ENCODE data around the gene ENTPD8. TPM values are rescaled to one million over a fixed set of nuclear protein-coding genes. Genes with fewer than 3 reads are reported as not detected.
"Not testable (repeated sequence)": the region's sequence is repeated elsewhere in the genome, so short reads cannot be mapped to it uniquely, and the experiment has no call there.

ENTPD8 gene
- total and polyA plus RNA-seq, 8 donors = 0.98 to 4.7 (median 2.0) TPM

DNA sequence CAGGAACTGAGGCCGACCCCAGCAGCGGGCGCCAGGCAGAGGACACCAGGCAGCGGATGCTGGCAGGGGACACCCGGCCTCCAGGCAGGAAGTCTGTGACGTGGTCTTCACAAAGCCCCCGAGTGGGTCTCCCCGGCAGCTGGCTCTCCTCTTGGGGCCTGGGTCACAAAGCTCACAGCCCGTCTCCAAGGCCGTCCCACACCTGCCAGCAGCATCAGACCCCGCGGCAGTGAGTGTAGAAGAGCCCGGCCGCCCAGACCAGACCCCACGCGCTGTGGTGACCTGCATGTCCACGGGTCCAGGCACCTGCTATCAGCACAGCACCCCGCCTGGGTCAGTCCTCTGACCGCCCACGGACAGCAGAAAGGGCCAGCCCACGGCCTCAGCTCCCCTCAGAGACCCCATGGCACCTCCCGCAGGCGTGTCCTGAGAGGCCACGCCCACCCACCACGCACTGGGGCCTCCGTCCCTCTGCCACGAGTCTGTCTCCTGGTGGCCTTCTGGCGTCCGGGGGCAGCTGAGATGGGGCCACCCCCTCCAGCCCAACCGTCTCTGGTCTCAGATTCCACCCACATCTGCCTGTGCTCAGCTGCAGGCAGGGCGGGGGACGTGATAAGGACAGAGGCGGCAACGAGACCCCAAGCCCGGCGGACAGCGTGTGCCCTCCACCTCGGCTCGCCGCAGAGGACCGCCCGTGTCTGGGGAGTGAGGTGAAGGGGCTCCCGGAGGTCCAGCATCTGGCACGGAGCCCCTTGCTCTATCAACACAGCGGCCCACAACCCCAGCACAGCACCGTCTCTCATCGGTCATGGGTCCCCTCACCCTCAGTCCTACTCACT is 52.3 kb downstream of the ENTPD8 start:
- Histone ChIP-seq H3K36me3 (no peaks in the 10 kb centered on the region), H3K4me1 (no peaks in the 10 kb centered on the region), H3K27me3 (no peaks in the 10 kb centered on the region), H3K9me3 (no peaks in the 10 kb centered on the region), H3K4me3 (no peak overlapping the region), H3K27ac (no peak overlapping the region)
- TF ChIP-seq, protein P1, sequence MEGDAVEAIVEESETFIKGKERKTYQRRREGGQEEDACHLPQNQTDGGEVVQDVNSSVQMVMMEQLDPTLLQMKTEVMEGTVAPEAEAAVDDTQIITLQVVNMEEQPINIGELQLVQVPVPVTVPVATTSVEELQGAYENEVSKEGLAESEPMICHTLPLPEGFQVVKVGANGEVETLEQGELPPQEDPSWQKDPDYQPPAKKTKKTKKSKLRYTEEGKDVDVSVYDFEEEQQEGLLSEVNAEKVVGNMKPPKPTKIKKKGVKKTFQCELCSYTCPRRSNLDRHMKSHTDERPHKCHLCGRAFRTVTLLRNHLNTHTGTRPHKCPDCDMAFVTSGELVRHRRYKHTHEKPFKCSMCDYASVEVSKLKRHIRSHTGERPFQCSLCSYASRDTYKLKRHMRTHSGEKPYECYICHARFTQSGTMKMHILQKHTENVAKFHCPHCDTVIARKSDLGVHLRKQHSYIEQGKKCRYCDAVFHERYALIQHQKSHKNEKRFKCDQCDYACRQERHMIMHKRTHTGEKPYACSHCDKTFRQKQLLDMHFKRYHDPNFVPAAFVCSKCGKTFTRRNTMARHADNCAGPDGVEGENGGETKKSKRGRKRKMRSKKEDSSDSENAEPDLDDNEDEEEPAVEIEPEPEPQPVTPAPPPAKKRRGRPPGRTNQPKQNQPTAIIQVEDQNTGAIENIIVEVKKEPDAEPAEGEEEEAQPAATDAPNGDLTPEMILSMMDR (IDR thresholded peaks at IDR 0.05) = no peak
- no peak for FAIRE-seq
- WGBS, 2 donors = 91 to 93% methylated on average over 46 to 47 of the region's 47 CpGs
- no peak for ATAC-seq
- intact Hi-C loops (cut with DNase I) = no loop called here
- DNase-seq = peak in 1 of 6 donors; percentile 76

DNA sequence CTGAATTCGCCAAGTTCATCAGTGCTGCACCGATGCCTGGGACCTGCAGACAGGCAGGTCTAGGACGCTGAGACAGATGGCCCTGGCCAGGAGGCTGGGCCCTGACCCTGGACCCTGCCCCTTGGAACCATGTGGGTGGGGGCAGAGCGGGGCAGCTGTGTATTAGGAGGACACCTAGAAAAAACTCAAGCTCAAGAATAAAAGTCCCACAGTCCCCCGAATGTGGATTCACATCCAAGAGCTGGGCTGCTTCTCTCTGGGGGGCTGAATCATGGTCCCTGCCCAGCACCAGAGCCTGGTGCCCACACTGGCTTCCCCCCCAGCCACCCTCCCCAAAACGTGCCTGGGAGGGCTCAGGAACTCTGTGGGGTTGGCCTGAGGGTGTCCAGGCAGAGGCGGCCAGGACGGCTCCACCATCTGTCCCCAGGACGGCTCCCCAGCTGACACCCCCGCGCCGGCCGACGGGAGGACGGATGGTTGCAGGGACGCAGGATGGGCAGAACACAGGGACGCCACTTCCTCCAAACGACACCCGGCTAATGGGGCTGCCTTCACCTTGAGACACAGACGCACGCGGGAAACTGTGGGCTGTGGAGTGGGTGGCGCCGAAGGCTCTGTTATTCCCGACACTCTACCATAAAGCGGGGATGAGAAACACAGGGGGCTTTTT is 53.1 kb downstream of the ENTPD8 start:
- TF ChIP-seq, protein P1 (IDR thresholded peaks at IDR 0.05) = no peak
- ATAC-seq (no peak), DNase-seq (peak in 1 of 6 donors; percentile 59), FAIRE-seq (no peak)
- no peaks in the 10 kb centered on the region for H3K4me1 ChIP-seq
- H3K36me3 ChIP-seq = no peaks in the 10 kb centered on the region
- H3K9me3 ChIP-seq = no peaks in the 10 kb centered on the region
- WGBS, 2 donors = 88 to 89% methylated on average over 26 of the region's 26 CpGs
- no peak overlapping the region for H3K4me3 ChIP-seq
- no peak overlapping the region for H3K27ac ChIP-seq
- intact Hi-C loops (cut with DNase I) = no loop called here
- no peaks in the 10 kb centered on the region for H3K27me3 ChIP-seq

DNA sequence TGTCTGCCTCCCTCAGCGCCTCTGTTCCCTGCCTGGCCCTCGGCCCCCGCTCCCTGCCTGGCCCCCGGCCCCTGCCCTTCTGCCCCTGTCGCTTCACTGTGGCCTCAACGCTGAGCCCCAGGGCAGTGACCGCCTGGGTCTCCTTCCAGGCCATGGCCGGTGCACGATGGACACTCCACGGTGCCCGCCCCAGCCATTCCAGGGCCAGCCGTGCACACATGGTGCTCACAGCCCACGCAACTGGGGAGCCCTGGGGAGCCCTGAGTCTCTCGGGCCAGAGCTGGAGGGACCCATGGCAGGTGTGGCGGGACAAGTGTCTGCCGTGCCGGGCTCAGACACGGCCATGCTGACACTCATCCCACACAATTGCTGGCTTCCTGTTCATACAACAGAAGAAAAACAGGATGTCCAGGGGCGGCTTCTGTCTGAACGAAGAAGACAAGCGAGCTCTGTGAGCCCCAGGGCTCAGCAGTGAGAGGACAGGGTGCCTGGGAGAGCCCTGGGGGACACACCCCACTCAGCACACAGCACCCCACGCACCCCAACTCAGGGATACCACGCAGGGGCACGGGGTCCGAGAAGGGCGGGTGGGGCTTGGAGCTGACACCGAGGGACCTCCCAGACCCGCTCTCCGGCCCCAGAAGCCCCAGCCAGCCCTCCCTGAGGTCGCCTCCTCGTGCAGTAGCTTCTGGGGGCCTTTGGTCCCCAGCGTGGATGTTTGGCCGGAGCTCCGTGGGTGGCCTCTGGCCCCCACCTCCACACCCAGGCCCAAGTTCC is 53.9 kb downstream of the ENTPD8 start:
- Histone ChIP-seq H3K4me3 (no peak overlapping the region), H3K27ac (no peak overlapping the region), H3K36me3 (no peaks in the 10 kb centered on the region), H3K4me1 (no peaks in the 10 kb centered on the region), H3K27me3 (no peaks in the 10 kb centered on the region), H3K9me3 (no peaks in the 10 kb centered on the region)
- intact Hi-C loops (cut with DNase I) = no loop called here
- TF ChIP-seq, protein P1 (IDR thresholded peaks at IDR 0.05) = no peak
- 84 to 89% methylated on average over 34 of the region's 34 CpGs for WGBS, 2 donors
- ATAC-seq = no peak
- FAIRE-seq = no peak
- DNase-seq = peak in 2 of 6 donors; percentile 57 to 62

DNA sequence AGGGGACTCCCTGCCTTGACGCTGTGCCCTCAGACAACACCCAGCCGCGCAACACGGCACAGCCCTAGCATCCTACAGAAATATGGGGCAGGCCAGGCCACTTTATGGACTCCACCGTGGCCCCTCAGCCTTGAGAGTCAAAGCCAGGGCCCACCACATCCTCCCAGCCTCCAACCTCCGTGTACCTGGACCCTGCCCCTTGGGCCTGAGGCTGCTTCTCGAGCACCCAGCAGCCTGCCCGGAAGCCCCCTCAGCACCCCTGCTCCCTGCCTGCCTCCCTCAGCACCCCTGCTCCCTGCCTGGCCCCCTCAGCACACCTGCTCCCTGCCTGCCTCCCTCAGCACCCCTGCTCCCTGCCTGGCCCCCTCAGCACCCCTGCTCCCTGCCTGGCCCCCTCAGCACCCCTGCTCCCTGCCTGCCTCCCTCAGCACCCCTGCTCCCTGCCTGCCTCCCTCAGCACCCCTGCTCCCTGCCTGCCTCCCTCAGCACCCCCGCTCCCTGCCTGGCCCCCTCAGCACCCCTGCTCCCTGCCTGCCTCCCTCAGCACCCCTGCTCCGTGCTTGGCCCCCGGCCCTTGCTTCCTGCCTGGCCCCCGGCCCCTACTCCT is 54.5 kb downstream of the ENTPD8 start:
- H3K4me3 ChIP-seq; H3K27ac ChIP-seq; H3K4me1 ChIP-seq; intact Hi-C loops (cut with DNase I); H3K36me3 ChIP-seq; H3K9me3 ChIP-seq; H3K27me3 ChIP-seq; FAIRE-seq; ATAC-seq: not testable (repeated sequence)
- DNase-seq = peak in 1 of 6 donors; percentile 59
- 87 to 93% methylated on average over 12 of the region's 12 CpGs for WGBS, 2 donors
